H9 (cell line): ENCODE measurements around the gene MAML3. TPM values are rescaled to one million over a fixed set of nuclear protein-coding genes. Genes with fewer than 3 reads are reported as not detected.

Experiments used
- DNase-seq: peaks from one replicate; pipeline ENCODE4 v3.0.0-alpha.2; 2017
- H2AFZ ChIP-seq: one replicate; pipeline ENCODE4 v1.6.1; 2013; ENCODE audit warnings: mild to moderate bottlenecking, low read length, control low read depth, moderate library complexity
- H2AK5ac ChIP-seq: 2 replicates; pipeline ENCODE4 v1.6.1; 2013; ENCODE audit warnings: low read length, control low read depth, mixed read lengths; ENCODE audit not compliant: insufficient read length
- H2BK120ac ChIP-seq: one replicate; pipeline ENCODE4 v1.6.1; 2013; ENCODE audit warnings: low read depth, mild to moderate bottlenecking, low read length, control low read depth, inconsistent platforms; ENCODE audit not compliant: poor library complexity, severe bottlenecking
- H2BK12ac ChIP-seq: 2 replicates; pipeline ENCODE4 v1.6.1; 2013; ENCODE audit warnings: low read length, control low read depth, mixed read lengths, low read depth; ENCODE audit not compliant: insufficient read length
- H2BK15ac ChIP-seq: 2 replicates; pipeline ENCODE4 v1.6.1; 2013; ENCODE audit warnings: low read depth, low read length, control low read depth
- H2BK20ac ChIP-seq: one replicate; pipeline ENCODE4 v1.6.1; 2013; ENCODE audit warnings: low read depth, mild to moderate bottlenecking, low read length, control low read depth, inconsistent platforms; ENCODE audit not compliant: poor library complexity, severe bottlenecking
- H2BK5ac ChIP-seq: 2 replicates; pipeline ENCODE4 v1.6.1; 2013; ENCODE audit warnings: low read length, control low read depth, mixed read lengths; ENCODE audit not compliant: insufficient read length
- H3K14ac ChIP-seq: 2 replicates; pipeline ENCODE4 v1.6.1; 2013; ENCODE audit warnings: low read length, control low read depth; ENCODE audit not compliant: insufficient read depth
- H3K18ac ChIP-seq: 2 replicates; pipeline ENCODE4 v1.6.1; 2013; ENCODE audit warnings: low read depth, mild to moderate bottlenecking, mixed read lengths, low read length, control low read depth; ENCODE audit not compliant: insufficient read length
- H3K23ac ChIP-seq: 2 replicates; pipeline ENCODE4 v1.6.1; 2013; ENCODE audit warnings: low read length, control low read depth, mixed read lengths, low read depth; ENCODE audit not compliant: insufficient read length
- H3K23me2 ChIP-seq: 2 replicates; pipeline ENCODE4 v1.6.1; 2013; ENCODE audit warnings: low read depth, mild to moderate bottlenecking, mixed read lengths, low read length, control low read depth; ENCODE audit not compliant: insufficient read length, poor library complexity, severe bottlenecking
- H3K27ac ChIP-seq: 2 replicates; pipeline ENCODE4 v1.5.1; 2013; ENCODE audit warnings: low read length, control low read depth, mixed read lengths, low read depth; ENCODE audit not compliant: insufficient read length
- H3K27me3 ChIP-seq: 2 replicates; pipeline ENCODE4 v1.6.1; 2013; ENCODE audit warnings: low read length, control low read depth, inconsistent platforms; ENCODE audit not compliant: insufficient read depth
- H3K4ac ChIP-seq: 2 replicates; pipeline ENCODE4 v1.6.1; 2013; ENCODE audit warnings: low read depth, mild to moderate bottlenecking, control low read depth, inconsistent platforms, low read length, moderate library complexity
- H3K4me1 ChIP-seq: 2 replicates; pipeline ENCODE4 v1.6.1; 2013; ENCODE audit warnings: low read length, control low read depth, inconsistent platforms; ENCODE audit not compliant: insufficient read depth
- H3K4me2 ChIP-seq: 2 replicates; pipeline ENCODE4 v1.6.1; 2013; ENCODE audit warnings: low read length, control low read depth, mixed read lengths; ENCODE audit not compliant: insufficient read length, insufficient read depth
- H3K56ac ChIP-seq: 2 replicates; pipeline ENCODE4 v1.6.1; 2013; ENCODE audit warnings: low read depth, mild to moderate bottlenecking, mixed read lengths, low read length, control low read depth; ENCODE audit not compliant: insufficient read length
- H3K79me1 ChIP-seq: 2 replicates; pipeline ENCODE4 v1.6.1; 2013; ENCODE audit warnings: low read depth, mild to moderate bottlenecking, moderate library complexity, low read length, control low read depth, inconsistent platforms; ENCODE audit not compliant: insufficient read depth, poor library complexity, severe bottlenecking
- H3K79me2 ChIP-seq: 2 replicates; pipeline ENCODE4 v1.6.1; 2013; ENCODE audit warnings: low read length, control low read depth, inconsistent platforms; ENCODE audit not compliant: insufficient read depth
- H3K9ac ChIP-seq: 2 replicates; pipeline ENCODE4 v1.6.1; 2013; ENCODE audit warnings: low read length, control low read depth, mixed read lengths; ENCODE audit not compliant: insufficient read length; ENCODE audit errors: extremely low read depth
- H3K9me3 ChIP-seq: one replicate; pipeline ENCODE4 v1.6.1; 2013; ENCODE audit warnings: low read depth, low read length, inconsistent platforms; ENCODE audit not compliant: control insufficient read depth
- H3T11ph ChIP-seq: one replicate; pipeline ENCODE4 v1.6.1; 2013; ENCODE audit warnings: mild to moderate bottlenecking, low read length, control low read depth, inconsistent platforms
- H4K20me1 ChIP-seq: one replicate; pipeline ENCODE4 v1.6.1; 2013; ENCODE audit not compliant: control insufficient read depth, insufficient read length, insufficient read depth
- H4K5ac ChIP-seq: 2 replicates; pipeline ENCODE4 v1.6.1; 2013; ENCODE audit warnings: low read depth, mild to moderate bottlenecking, mixed read lengths, low read length, control low read depth; ENCODE audit not compliant: insufficient read length
- H4K8ac ChIP-seq: replicated peaks from 2 replicates; pipeline ENCODE4 v1.6.1; 2013; ENCODE audit warnings: low read length, control low read depth, mixed read lengths, low read depth; ENCODE audit not compliant: insufficient read length
- H4K91ac ChIP-seq: 2 replicates; pipeline ENCODE4 v1.6.1; 2013; ENCODE audit warnings: low read depth, mild to moderate bottlenecking, moderate library complexity, mixed read lengths, low read length, control low read depth; ENCODE audit not compliant: insufficient read length
- H3K27ac Mint-ChIP-seq, 3 experiments: 2 replicates in 2 of 3; 3 replicates in 1 of 3; pipeline ENCODE4 v1.8.0; 2020 to 2021; ENCODE audit warnings: mixed read lengths in 3 of 3, mild to moderate bottlenecking in 1 of 3, moderate library complexity in 1 of 3
- H3K27me3 Mint-ChIP-seq: 2 replicates; pipeline ENCODE4 v1.8.0; 2021; ENCODE audit warnings: low read depth, mild to moderate bottlenecking, moderate library complexity, mixed read lengths
- H3K36me3 Mint-ChIP-seq, 3 experiments: 2 replicates in 2 of 3; 3 replicates in 1 of 3; pipeline ENCODE4 v1.8.0; 2020 to 2021; ENCODE audit warnings: low read depth in 3 of 3, mixed read lengths in 3 of 3; ENCODE audit not compliant: insufficient read depth in 1 of 3
- H3K4me1 Mint-ChIP-seq, 2 experiments: 2 replicates each; pipeline ENCODE4 v1.8.0; 2020; ENCODE audit warnings: mixed read lengths in 2 of 2
- H3K4me3 Mint-ChIP-seq, 2 experiments: 2 replicates in 1 of 2; 3 replicates in 1 of 2; pipeline ENCODE4 v1.8.0; 2020 to 2021; ENCODE audit warnings: mild to moderate bottlenecking in 2 of 2, mixed read lengths in 2 of 2, moderate library complexity in 1 of 2
- H3K9me3 Mint-ChIP-seq, 2 experiments: 2 replicates in 1 of 2; 3 replicates in 1 of 2; pipeline ENCODE4 v1.8.0; 2020; ENCODE audit warnings: mild to moderate bottlenecking in 2 of 2, mixed read lengths in 2 of 2, moderate library complexity in 1 of 2
- WGBS: extraction: QIAGEN DNeasy Blood & Tissue Kit; methylation state at CpG from one replicate; pipeline ENCODE4 v1.1.7; 2013; ENCODE audit warnings: missing lambda C conversion rate, low lambda C conversion rate, mixed read lengths; ENCODE audit not compliant: insufficient read length; ENCODE audit errors: extremely low coverage; 5-methylcytosine and 5-hydroxymethylcytosine counted together
- total RNA-seq: library from RNA; stranded (reverse); gene quantifications from 2 replicates; pipeline ENCODE4 v1.2.1, GENCODE V29; 2021
- TF ChIP-seq, protein P1 (sequence below): fragments of 200-600 bp; sonication (generic); conservative IDR thresholded peaks from 3 replicates; pipeline ENCODE4 v1.8.0; 2021; ENCODE audit warnings: antibody characterized with exemption, mild to moderate bottlenecking

The MAML3 gene
- total RNA-seq, 1 experiment from 2014 or later, result 3.9 TPM

DNA sequence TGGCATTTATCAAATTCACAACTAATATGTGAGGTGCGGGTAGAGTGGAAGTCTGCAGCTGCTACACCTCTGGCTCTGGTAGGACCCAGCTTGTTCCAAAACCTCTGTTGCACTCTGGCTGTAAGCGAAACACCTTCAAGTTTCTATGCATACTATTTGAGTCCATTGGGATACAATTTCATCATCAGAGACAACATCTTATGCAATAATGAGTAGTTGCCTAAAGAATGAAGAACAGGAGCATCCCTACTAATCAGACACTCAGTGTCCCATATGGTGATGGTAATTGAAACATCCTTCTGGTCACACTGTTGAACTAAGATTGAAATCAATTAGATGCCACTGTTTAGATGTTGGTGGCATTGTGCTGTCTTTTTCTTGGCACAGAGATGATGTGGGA, 309.9 kb downstream of the MAML3 start:
- H3K9ac ChIP-seq, result no peak overlapping the region
- no peak overlapping the region for H2BK120ac ChIP-seq
- H3K23me2 ChIP-seq, result no peaks in the 10 kb centered on the region
- Mint-ChIP-seq H3K27me3 (no peaks in the 10 kb centered on the region), H3K9me3 (no peaks in the 10 kb centered on the region), H3K4me3 (no peak overlapping the region), H3K4me1 (peaks cover 26 to 35% of the 10 kb centered on the region in 2 experiments), H3K27ac (no peak overlapping the region), H3K36me3 (no peaks in the 10 kb centered on the region)
- no peak overlapping the region for H2BK20ac ChIP-seq
- no peak for DNase-seq
- H3K14ac ChIP-seq, result no peak overlapping the region
- H3K79me2 ChIP-seq, result no peaks in the 10 kb centered on the region
- H3T11ph ChIP-seq, result no peak overlapping the region
- no peak overlapping the region for H3K56ac ChIP-seq
- no peak overlapping the region for H2BK5ac ChIP-seq
- H4K8ac ChIP-seq, result no peak overlapping the region
- H3K27ac ChIP-seq, result no peak overlapping the region
- H3K4me2 ChIP-seq, result no peak overlapping the region
- H2BK12ac ChIP-seq, result no peak overlapping the region
- no peaks in the 10 kb centered on the region for H3K27me3 ChIP-seq
- no peak overlapping the region for H3K23ac ChIP-seq
- TF ChIP-seq, protein P1, sequence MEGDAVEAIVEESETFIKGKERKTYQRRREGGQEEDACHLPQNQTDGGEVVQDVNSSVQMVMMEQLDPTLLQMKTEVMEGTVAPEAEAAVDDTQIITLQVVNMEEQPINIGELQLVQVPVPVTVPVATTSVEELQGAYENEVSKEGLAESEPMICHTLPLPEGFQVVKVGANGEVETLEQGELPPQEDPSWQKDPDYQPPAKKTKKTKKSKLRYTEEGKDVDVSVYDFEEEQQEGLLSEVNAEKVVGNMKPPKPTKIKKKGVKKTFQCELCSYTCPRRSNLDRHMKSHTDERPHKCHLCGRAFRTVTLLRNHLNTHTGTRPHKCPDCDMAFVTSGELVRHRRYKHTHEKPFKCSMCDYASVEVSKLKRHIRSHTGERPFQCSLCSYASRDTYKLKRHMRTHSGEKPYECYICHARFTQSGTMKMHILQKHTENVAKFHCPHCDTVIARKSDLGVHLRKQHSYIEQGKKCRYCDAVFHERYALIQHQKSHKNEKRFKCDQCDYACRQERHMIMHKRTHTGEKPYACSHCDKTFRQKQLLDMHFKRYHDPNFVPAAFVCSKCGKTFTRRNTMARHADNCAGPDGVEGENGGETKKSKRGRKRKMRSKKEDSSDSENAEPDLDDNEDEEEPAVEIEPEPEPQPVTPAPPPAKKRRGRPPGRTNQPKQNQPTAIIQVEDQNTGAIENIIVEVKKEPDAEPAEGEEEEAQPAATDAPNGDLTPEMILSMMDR, result no peak
- no CpG with 5 or more reads among the region's 2 CpGs for WGBS
- H3K9me3 ChIP-seq, result no peaks in the 10 kb centered on the region
- H3K79me1 ChIP-seq, result no peaks in the 10 kb centered on the region
- no peaks in the 10 kb centered on the region for H4K20me1 ChIP-seq
- H2AK5ac ChIP-seq, result no peak overlapping the region
- no peak overlapping the region for H2AFZ ChIP-seq
- H4K5ac ChIP-seq, result no peak overlapping the region
- H2BK15ac ChIP-seq, result no peak overlapping the region
- no peak overlapping the region for H3K18ac ChIP-seq
- no peak overlapping the region for H3K4ac ChIP-seq
- H4K91ac ChIP-seq, result no peak overlapping the region
- H3K4me1 ChIP-seq, result peaks cover 5% of the 10 kb centered on the region; the same call in 1 of the 2 replicates
